Mammary epithelial cell (primary cell): ENCODE data around the gene ANO7.

ENCODE experiments used
- EZH2 ChIP-seq: IDR thresholded peaks from 2 replicates; pipeline ENCODE4 v1.6.1; 2012; ENCODE audit warnings: low read length, inconsistent platforms, borderline replicate concordance
- TF ChIP-seq, protein P1 (sequence below), 2 donors: IDR thresholded peaks in 1 of 2; conservative IDR thresholded peaks in 1 of 2; 2 replicates each; pipeline ENCODE4 v1.5.1; 2011 to 2012; ENCODE audit warnings: inconsistent platforms in 2 of 2, low read length in 2 of 2, mild to moderate bottlenecking in 2 of 2, control low read depth in 1 of 2, low read depth in 1 of 2; ENCODE audit not compliant: insufficient read depth in 1 of 2; ENCODE audit errors: extremely low read depth in 1 of 2

GRCh38 chr2:241197947-241198346, 9.5 kb downstream of the ANO7 start:
- TF ChIP-seq, protein P1, sequence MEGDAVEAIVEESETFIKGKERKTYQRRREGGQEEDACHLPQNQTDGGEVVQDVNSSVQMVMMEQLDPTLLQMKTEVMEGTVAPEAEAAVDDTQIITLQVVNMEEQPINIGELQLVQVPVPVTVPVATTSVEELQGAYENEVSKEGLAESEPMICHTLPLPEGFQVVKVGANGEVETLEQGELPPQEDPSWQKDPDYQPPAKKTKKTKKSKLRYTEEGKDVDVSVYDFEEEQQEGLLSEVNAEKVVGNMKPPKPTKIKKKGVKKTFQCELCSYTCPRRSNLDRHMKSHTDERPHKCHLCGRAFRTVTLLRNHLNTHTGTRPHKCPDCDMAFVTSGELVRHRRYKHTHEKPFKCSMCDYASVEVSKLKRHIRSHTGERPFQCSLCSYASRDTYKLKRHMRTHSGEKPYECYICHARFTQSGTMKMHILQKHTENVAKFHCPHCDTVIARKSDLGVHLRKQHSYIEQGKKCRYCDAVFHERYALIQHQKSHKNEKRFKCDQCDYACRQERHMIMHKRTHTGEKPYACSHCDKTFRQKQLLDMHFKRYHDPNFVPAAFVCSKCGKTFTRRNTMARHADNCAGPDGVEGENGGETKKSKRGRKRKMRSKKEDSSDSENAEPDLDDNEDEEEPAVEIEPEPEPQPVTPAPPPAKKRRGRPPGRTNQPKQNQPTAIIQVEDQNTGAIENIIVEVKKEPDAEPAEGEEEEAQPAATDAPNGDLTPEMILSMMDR (conservative IDR thresholded peaks at IDR 0.05 in 1 of 2, IDR thresholded peaks at IDR 0.05 in 1 of 2; ENCODE audit: extremely low read depth in 1 of 2, insufficient read depth in 1 of 2, low read depth in 1 of 2, low read length in 2 of 2), result no peak
- no peak for TF ChIP-seq EZH2
